H9 (cell line): ENCODE results near the gene LSM2. TPM values are rescaled to one million over a fixed set of nuclear protein-coding genes. Genes with fewer than 3 reads are reported as not detected.

Source experiments
- DNase-seq: peaks from one replicate; pipeline ENCODE4 v3.0.0-alpha.2; 2017
- H2AFZ ChIP-seq: one replicate; pipeline ENCODE4 v1.6.1; 2013; ENCODE audit warnings: mild to moderate bottlenecking, low read length, control low read depth, moderate library complexity
- H2AK5ac ChIP-seq: 2 replicates; pipeline ENCODE4 v1.6.1; 2013; ENCODE audit warnings: low read length, control low read depth, mixed read lengths; ENCODE audit not compliant: insufficient read length
- H2BK120ac ChIP-seq: one replicate; pipeline ENCODE4 v1.6.1; 2013; ENCODE audit warnings: low read depth, mild to moderate bottlenecking, low read length, control low read depth, inconsistent platforms; ENCODE audit not compliant: poor library complexity, severe bottlenecking
- H2BK12ac ChIP-seq: 2 replicates; pipeline ENCODE4 v1.6.1; 2013; ENCODE audit warnings: low read length, control low read depth, mixed read lengths, low read depth; ENCODE audit not compliant: insufficient read length
- H2BK15ac ChIP-seq: 2 replicates; pipeline ENCODE4 v1.6.1; 2013; ENCODE audit warnings: low read depth, low read length, control low read depth
- H2BK20ac ChIP-seq: one replicate; pipeline ENCODE4 v1.6.1; 2013; ENCODE audit warnings: low read depth, mild to moderate bottlenecking, low read length, control low read depth, inconsistent platforms; ENCODE audit not compliant: poor library complexity, severe bottlenecking
- H2BK5ac ChIP-seq: 2 replicates; pipeline ENCODE4 v1.6.1; 2013; ENCODE audit warnings: low read length, control low read depth, mixed read lengths; ENCODE audit not compliant: insufficient read length
- H3K14ac ChIP-seq: 2 replicates; pipeline ENCODE4 v1.6.1; 2013; ENCODE audit warnings: low read length, control low read depth; ENCODE audit not compliant: insufficient read depth
- H3K18ac ChIP-seq: 2 replicates; pipeline ENCODE4 v1.6.1; 2013; ENCODE audit warnings: low read depth, mild to moderate bottlenecking, mixed read lengths, low read length, control low read depth; ENCODE audit not compliant: insufficient read length
- H3K23ac ChIP-seq: 2 replicates; pipeline ENCODE4 v1.6.1; 2013; ENCODE audit warnings: low read length, control low read depth, mixed read lengths, low read depth; ENCODE audit not compliant: insufficient read length
- H3K23me2 ChIP-seq: 2 replicates; pipeline ENCODE4 v1.6.1; 2013; ENCODE audit warnings: low read depth, mild to moderate bottlenecking, mixed read lengths, low read length, control low read depth; ENCODE audit not compliant: insufficient read length, poor library complexity, severe bottlenecking
- H3K27ac ChIP-seq: 2 replicates; pipeline ENCODE4 v1.5.1; 2013; ENCODE audit warnings: low read length, control low read depth, mixed read lengths, low read depth; ENCODE audit not compliant: insufficient read length
- H3K27me3 ChIP-seq: 2 replicates; pipeline ENCODE4 v1.6.1; 2013; ENCODE audit warnings: low read length, control low read depth, inconsistent platforms; ENCODE audit not compliant: insufficient read depth
- H3K4ac ChIP-seq: 2 replicates; pipeline ENCODE4 v1.6.1; 2013; ENCODE audit warnings: low read depth, mild to moderate bottlenecking, control low read depth, inconsistent platforms, low read length, moderate library complexity
- H3K4me1 ChIP-seq: 2 replicates; pipeline ENCODE4 v1.6.1; 2013; ENCODE audit warnings: low read length, control low read depth, inconsistent platforms; ENCODE audit not compliant: insufficient read depth
- H3K4me2 ChIP-seq: 2 replicates; pipeline ENCODE4 v1.6.1; 2013; ENCODE audit warnings: low read length, control low read depth, mixed read lengths; ENCODE audit not compliant: insufficient read length, insufficient read depth
- H3K56ac ChIP-seq: 2 replicates; pipeline ENCODE4 v1.6.1; 2013; ENCODE audit warnings: low read depth, mild to moderate bottlenecking, mixed read lengths, low read length, control low read depth; ENCODE audit not compliant: insufficient read length
- H3K79me1 ChIP-seq: 2 replicates; pipeline ENCODE4 v1.6.1; 2013; ENCODE audit warnings: low read depth, mild to moderate bottlenecking, moderate library complexity, low read length, control low read depth, inconsistent platforms; ENCODE audit not compliant: insufficient read depth, poor library complexity, severe bottlenecking
- H3K79me2 ChIP-seq: 2 replicates; pipeline ENCODE4 v1.6.1; 2013; ENCODE audit warnings: low read length, control low read depth, inconsistent platforms; ENCODE audit not compliant: insufficient read depth
- H3K9ac ChIP-seq: 2 replicates; pipeline ENCODE4 v1.6.1; 2013; ENCODE audit warnings: low read length, control low read depth, mixed read lengths; ENCODE audit not compliant: insufficient read length; ENCODE audit errors: extremely low read depth
- H3K9me3 ChIP-seq: one replicate; pipeline ENCODE4 v1.6.1; 2013; ENCODE audit warnings: low read depth, low read length, inconsistent platforms; ENCODE audit not compliant: control insufficient read depth
- H3T11ph ChIP-seq: one replicate; pipeline ENCODE4 v1.6.1; 2013; ENCODE audit warnings: mild to moderate bottlenecking, low read length, control low read depth, inconsistent platforms
- H4K20me1 ChIP-seq: one replicate; pipeline ENCODE4 v1.6.1; 2013; ENCODE audit not compliant: control insufficient read depth, insufficient read length, insufficient read depth
- H4K5ac ChIP-seq: 2 replicates; pipeline ENCODE4 v1.6.1; 2013; ENCODE audit warnings: low read depth, mild to moderate bottlenecking, mixed read lengths, low read length, control low read depth; ENCODE audit not compliant: insufficient read length
- H4K8ac ChIP-seq: replicated peaks from 2 replicates; pipeline ENCODE4 v1.6.1; 2013; ENCODE audit warnings: low read length, control low read depth, mixed read lengths, low read depth; ENCODE audit not compliant: insufficient read length
- H4K91ac ChIP-seq: 2 replicates; pipeline ENCODE4 v1.6.1; 2013; ENCODE audit warnings: low read depth, mild to moderate bottlenecking, moderate library complexity, mixed read lengths, low read length, control low read depth; ENCODE audit not compliant: insufficient read length
- H3K27ac Mint-ChIP-seq, 3 experiments: 2 replicates in 2 of 3; 3 replicates in 1 of 3; pipeline ENCODE4 v1.8.0; 2020 to 2021; ENCODE audit warnings: mixed read lengths in 3 of 3, mild to moderate bottlenecking in 1 of 3, moderate library complexity in 1 of 3
- H3K27me3 Mint-ChIP-seq: 2 replicates; pipeline ENCODE4 v1.8.0; 2021; ENCODE audit warnings: low read depth, mild to moderate bottlenecking, moderate library complexity, mixed read lengths
- H3K36me3 Mint-ChIP-seq, 3 experiments: 2 replicates in 2 of 3; 3 replicates in 1 of 3; pipeline ENCODE4 v1.8.0; 2020 to 2021; ENCODE audit warnings: low read depth in 3 of 3, mixed read lengths in 3 of 3; ENCODE audit not compliant: insufficient read depth in 1 of 3
- H3K4me1 Mint-ChIP-seq, 2 experiments: 2 replicates each; pipeline ENCODE4 v1.8.0; 2020; ENCODE audit warnings: mixed read lengths in 2 of 2
- H3K4me3 Mint-ChIP-seq, 2 experiments: 2 replicates in 1 of 2; 3 replicates in 1 of 2; pipeline ENCODE4 v1.8.0; 2020 to 2021; ENCODE audit warnings: mild to moderate bottlenecking in 2 of 2, mixed read lengths in 2 of 2, moderate library complexity in 1 of 2
- H3K9me3 Mint-ChIP-seq, 2 experiments: 2 replicates in 1 of 2; 3 replicates in 1 of 2; pipeline ENCODE4 v1.8.0; 2020; ENCODE audit warnings: mild to moderate bottlenecking in 2 of 2, mixed read lengths in 2 of 2, moderate library complexity in 1 of 2
- WGBS: extraction: QIAGEN DNeasy Blood & Tissue Kit; methylation state at CpG from one replicate; pipeline ENCODE4 v1.1.7; 2013; ENCODE audit warnings: missing lambda C conversion rate, low lambda C conversion rate, mixed read lengths; ENCODE audit not compliant: insufficient read length; ENCODE audit errors: extremely low coverage; 5-methylcytosine and 5-hydroxymethylcytosine counted together
- total RNA-seq: library from RNA; stranded (reverse); gene quantifications from 2 replicates; pipeline ENCODE4 v1.2.1, GENCODE V29; 2021
- TF ChIP-seq, protein P1 (sequence below): fragments of 200-600 bp; sonication (generic); conservative IDR thresholded peaks from 3 replicates; pipeline ENCODE4 v1.8.0; 2021; ENCODE audit warnings: antibody characterized with exemption, mild to moderate bottlenecking

Gene LSM2
- total RNA-seq, 1 experiment from 2014 or later = 123 TPM

- peak within 1 kb of the TSS; percentile 97 to 98 (median 98) for H3K27ac Mint-ChIP-seq
These were observed 11.0 kb downstream of the LSM2 start, which contains the start of gene VARS1 for GRCh38 chr6:31795616-31796298. Gene VARS1 (minus strand): TSS chr6:31795752. CDS start chr6:31795217, 535 bp downstream.

More at GRCh38 chr6:31795616-31796298, 11.0 kb downstream of the LSM2 start, which contains the start of gene VARS1:
- H4K20me1 ChIP-seq = no peaks in the 10 kb centered on the region
- H2BK5ac ChIP-seq = no peak within 1 kb of the TSS
- H3K36me3 Mint-ChIP-seq = peaks cover 10 to 52% (median 42%) of the 10 kb centered on the region in 3 experiments
- H3T11ph ChIP-seq = no peak within 1 kb of the TSS
- WGBS = no CpG with 5 or more reads among the region's 75 CpGs
- H3K18ac ChIP-seq = peak within 1 kb of the TSS; percentile 68
- no peaks in the 10 kb centered on the region for H3K79me1 ChIP-seq
- H3K4ac ChIP-seq = no peak within 1 kb of the TSS
- H3K27me3 Mint-ChIP-seq = no peaks in the 10 kb centered on the region
- no peak within 1 kb of the TSS for H2BK12ac ChIP-seq
- peak within 1 kb of the TSS; percentile 77 for H3K4me2 ChIP-seq
- no peak within 1 kb of the TSS for H2AFZ ChIP-seq
- H3K27me3 ChIP-seq = no peaks in the 10 kb centered on the region
- H3K56ac ChIP-seq = no peak within 1 kb of the TSS
- peak; percentile 95 for DNase-seq
- no peak within 1 kb of the TSS for H4K91ac ChIP-seq
- no peak within 1 kb of the TSS for H2BK15ac ChIP-seq
- H4K5ac ChIP-seq = no peak within 1 kb of the TSS
- H3K9me3 ChIP-seq = no peaks in the 10 kb centered on the region
- peak within 1 kb of the TSS; percentile 93 for H3K14ac ChIP-seq
- peaks cover 3% of the 10 kb centered on the region for H3K23me2 ChIP-seq
- TF ChIP-seq, protein P1, sequence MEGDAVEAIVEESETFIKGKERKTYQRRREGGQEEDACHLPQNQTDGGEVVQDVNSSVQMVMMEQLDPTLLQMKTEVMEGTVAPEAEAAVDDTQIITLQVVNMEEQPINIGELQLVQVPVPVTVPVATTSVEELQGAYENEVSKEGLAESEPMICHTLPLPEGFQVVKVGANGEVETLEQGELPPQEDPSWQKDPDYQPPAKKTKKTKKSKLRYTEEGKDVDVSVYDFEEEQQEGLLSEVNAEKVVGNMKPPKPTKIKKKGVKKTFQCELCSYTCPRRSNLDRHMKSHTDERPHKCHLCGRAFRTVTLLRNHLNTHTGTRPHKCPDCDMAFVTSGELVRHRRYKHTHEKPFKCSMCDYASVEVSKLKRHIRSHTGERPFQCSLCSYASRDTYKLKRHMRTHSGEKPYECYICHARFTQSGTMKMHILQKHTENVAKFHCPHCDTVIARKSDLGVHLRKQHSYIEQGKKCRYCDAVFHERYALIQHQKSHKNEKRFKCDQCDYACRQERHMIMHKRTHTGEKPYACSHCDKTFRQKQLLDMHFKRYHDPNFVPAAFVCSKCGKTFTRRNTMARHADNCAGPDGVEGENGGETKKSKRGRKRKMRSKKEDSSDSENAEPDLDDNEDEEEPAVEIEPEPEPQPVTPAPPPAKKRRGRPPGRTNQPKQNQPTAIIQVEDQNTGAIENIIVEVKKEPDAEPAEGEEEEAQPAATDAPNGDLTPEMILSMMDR = peak; percentile 83
- no peak within 1 kb of the TSS for H2BK120ac ChIP-seq
- peaks cover 10% of the 10 kb centered on the region in 2 experiments for H3K4me1 Mint-ChIP-seq
- no peak within 1 kb of the TSS for H2BK20ac ChIP-seq
- no peak within 1 kb of the TSS for H3K27ac ChIP-seq
- peak within 1 kb of the TSS; percentile 72 for H3K9ac ChIP-seq
- H3K23ac ChIP-seq = no peak within 1 kb of the TSS
- H3K9me3 Mint-ChIP-seq = no peaks in the 10 kb centered on the region
- no peak within 1 kb of the TSS for H2AK5ac ChIP-seq
- peaks cover 2% of the 10 kb centered on the region; the same call in 1 of the 2 replicates for H3K79me2 ChIP-seq
- no peaks in the 10 kb centered on the region for H3K4me1 ChIP-seq
- no peak within 1 kb of the TSS for H4K8ac ChIP-seq
- peak within 1 kb of the TSS; percentile 98 for H3K4me3 Mint-ChIP-seq
